GM19238 (cell line): Measurements from ENCODE around the gene THSD7B.

Source experiments
- DNase-seq: peaks from one replicate; pipeline ENCODE4 v3.0.0; 2011; ENCODE audit warnings: low spot score; ENCODE audit not compliant: insufficient read length

Gene THSD7B

DNA sequence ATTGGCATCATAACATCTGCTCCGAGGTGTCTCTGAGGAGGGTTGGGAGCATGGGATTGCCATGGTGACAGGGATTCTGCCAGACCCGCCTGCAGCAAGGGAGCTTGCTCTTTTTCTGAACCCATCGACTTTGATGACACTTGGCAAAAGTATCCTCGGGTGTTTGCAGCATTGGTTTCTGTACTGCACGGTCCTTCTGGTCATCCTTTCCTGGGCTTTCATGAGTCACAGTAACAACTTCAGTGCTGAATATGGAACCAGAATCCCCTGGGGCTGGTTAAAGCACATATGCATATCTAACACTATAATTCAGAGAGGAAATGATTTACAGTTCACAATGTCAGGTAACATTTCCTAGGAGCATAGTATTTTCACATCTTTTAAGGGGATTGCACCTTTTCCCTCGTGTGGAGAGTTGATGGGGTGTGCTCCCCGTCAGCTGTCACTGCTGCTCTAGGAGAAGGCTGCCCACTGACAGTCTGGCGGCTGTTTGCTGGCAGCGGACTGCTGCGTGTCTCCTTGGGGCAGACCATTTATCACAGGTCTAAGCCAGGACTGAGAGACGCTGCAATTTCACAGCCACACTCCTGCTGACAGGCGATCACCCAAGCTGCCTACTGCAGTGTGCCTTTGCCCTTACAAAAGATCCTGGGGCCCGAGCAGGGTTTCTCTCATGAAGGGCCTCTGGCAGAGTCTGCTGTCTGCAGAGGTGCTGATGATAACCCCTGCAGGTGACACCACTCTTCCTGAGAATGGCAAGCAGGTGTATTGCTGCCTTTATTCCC, 425.3 kb downstream of the THSD7B start:
- DNase-seq, result no peak

DNA sequence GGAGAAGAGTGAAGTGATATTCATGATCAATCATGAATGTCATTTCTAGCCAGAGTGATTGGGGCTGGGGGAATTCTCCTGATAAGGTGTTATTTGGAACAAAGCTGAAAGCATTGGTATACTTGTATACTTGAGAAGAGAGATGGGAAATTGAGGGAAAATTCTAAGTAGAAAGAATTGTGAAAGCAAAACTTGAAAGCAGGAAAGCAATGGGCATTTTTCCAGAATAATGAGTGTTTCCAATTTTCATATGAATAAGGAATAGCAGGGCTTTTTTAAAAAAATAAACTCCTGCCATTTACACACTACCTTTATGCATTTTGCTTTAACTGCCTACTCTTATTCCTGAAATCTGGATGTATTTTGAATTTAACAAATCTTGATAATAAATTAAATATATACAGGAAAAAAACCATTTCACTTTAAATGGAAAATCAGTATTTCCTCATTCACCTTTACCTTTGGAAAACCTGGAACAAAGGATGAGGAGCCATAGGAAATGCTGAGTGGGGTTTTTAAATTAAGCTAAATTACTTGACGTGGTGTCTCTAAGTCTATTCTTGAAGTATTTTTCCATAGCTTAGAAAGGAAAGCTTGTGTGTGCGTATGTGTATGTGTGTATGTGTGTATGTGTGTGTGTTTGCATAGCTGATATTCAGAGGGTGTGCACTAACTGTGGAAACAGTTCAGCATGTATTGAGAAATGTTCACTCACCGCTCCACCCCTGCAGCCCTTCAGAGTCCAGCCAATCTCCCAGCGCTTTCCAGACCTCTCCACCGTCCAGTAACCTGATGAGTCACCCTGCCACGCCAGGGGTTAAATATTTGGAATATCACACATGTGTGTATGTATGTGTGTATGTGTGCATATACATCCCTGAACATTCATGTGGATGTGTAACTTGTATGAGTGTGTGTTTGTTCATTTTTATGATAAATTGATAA, 427.3 kb downstream of the THSD7B start:
- DNase-seq, result no peak

GRCh38 chr2:137193401-137193800, 428.1 kb downstream of the THSD7B start:
- no peak for DNase-seq

DNA sequence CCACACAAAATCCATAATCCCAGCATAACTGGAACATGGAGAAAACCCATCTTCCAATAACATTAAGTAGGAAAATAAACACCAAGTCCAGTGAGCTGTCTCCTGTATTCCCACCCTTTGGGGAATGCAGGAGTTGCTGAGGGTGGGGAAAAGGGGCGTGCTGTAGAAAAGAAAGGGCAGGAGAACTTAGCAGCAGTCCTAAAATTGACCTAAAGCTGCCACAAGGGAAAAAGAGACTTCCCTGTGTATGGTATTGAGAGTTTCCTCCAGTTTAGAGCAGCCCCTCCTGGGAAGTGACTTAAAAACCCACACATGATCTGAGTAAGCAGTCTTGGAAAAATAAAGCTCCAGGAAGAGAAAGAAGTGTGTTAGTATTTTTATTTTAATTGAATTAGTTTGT, 428.8 kb downstream of the THSD7B start:
- DNase-seq, result no peak

DNA sequence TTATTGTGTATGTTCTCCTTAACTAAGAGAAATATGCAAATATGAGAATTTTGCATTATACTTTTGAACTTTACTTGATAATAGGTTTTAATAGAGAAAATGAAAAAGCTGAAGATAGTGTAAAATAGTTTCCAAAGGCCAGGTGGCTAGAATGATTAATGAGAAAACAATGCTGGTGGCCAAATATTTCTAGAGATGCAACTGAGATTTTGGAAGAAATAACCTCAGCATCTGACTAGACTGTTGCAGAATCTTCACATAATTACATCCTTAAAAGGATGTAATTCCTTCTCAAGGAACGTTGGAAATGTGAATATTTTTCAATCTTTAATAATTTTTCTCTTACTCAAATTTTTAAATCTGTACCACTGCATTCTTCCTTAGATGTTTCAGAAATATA, 434.4 kb downstream of the THSD7B start:
- DNase-seq, result no peak

GRCh38 chr2:137202318-137202717, 437.0 kb downstream of the THSD7B start:
- no peak for DNase-seq

- no peak for DNase-seq
Measured at GRCh38 chr2:137205324-137205723, 440.0 kb downstream of the THSD7B start.

- DNase-seq, result no peak
Measured at GRCh38 chr2:137206069-137206468, 440.7 kb downstream of the THSD7B start.

DNA sequence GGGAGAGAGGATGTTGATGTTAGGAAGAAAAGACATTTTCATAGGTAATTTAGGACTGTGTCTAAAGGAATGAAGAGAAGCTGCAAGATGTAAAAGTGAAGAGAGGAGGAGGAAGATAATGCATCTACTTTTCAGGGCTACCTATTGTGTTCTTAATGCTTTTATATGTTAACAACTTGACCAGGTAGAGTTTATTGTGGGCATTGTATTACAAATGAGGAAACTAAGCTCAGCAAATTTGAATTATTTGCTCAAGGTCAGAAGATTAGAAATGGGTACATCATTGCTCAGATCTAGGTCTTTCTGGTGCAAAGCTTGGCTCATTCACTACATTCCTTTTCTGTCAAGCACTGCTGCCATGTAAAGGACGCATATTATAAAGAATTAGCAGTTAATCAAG, 441.7 kb downstream of the THSD7B start:
- DNase-seq, result no peak

DNA sequence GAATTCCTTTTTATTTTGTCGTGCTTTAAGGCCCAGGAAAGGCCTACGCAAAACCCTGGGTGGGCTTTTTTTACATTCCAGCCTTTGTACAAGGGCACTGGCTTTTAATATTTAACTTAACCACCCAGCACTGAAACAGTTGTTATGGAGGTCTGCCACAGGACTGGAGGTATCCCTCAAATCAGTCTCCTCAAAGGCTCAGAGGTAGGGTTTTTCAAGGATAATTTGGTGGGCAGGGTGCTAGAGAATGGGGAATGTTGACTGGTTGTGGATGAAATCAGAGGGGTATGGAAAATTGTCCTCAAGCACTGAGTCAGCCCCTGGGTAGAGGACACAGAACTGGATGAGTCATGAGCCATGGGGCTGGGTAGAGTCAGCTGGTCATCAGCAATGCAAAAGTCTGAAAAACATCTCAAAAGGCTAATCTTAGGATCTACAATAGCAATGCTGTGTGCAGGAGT, 443.1 kb downstream of the THSD7B start:
- DNase-seq, result no peak

DNA sequence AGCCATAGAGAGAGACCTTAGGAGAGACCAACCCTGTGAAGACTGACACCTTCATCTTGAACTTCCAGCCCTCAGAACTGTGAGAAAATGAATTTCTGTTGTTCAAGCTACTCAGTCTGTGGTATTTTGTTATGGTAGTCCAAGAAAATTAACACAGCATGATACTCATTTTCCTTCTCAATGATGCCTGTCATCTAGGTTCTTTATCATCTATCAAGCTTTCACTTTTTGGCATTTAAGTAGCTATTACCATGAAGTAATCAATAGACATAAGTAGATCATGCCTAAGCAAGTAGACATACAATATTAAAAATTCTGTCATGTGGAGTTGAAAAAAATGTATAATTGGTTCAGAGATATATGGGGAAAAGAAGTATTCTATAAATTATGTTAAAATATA, 444.7 kb downstream of the THSD7B start:
- DNase-seq, result no peak

GRCh38 chr2:137211761-137212160, 446.4 kb downstream of the THSD7B start:
- no peak for DNase-seq

- DNase-seq, result no peak
Measured at GRCh38 chr2:137220438-137220993, 455.2 kb downstream of the THSD7B start.

GRCh38 chr2:137221797-137222492, 456.6 kb downstream of the THSD7B start:
- DNase-seq, result no peak

- DNase-seq, result no peak
Measured at GRCh38 chr2:137223722-137224121, 458.4 kb downstream of the THSD7B start.

DNA sequence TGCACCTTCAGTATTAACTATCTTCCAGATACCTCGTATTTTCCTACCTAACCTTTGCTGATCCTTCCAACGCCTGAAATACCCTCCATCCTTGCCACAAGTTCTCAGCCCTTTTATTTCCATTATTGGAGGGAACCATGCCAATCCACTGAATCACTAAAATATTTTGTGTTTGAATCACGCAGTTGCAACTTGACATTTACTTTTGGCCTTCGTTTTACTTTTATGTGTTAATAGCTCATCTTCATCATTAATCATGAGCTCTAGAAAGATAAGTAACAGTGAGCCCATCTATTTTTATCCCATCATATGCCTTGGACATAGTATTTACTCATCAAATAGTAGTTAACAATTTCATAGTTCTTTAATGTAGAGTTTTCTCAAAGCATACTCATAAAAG, 463.2 kb downstream of the THSD7B start:
- DNase-seq, result no peak

DNA sequence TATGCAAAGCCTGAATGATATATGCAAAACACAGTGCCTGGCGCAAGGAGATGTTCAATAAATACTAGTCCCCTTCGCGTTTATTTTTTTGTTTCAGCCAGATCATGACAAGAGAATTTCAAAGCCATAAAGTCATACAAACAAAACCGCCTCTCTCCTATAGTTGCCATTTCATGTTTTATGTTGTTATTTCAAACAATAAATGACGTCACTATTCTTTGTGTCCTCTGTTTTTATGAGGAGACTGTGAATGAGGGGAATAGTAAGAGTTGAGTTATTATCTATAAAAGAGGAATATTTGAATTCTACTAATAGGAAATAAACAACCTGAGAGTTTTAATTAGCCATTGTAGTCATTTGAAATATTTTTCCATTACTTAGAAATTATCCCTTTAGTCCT, 464.5 kb downstream of the THSD7B start:
- DNase-seq, result no peak

DNA sequence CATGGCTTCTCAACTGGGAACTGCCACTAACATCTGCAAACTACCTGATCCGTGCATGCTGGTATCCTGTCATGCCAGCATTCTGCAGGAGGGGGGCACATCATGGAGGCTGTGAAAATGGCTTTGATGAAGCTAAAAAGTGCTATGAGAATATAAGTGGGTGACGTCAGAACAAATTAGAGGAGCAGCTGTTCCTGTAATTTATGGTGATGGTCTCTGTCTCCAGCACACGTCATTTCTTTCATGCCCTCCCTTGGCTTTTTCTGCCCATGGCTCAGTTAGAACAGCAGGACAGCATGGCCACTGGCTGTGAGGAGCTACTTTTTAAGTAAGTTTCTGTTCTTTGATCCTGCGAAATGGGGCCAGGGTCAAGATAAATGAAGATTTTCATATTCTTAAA, 466.3 kb downstream of the THSD7B start:
- no peak for DNase-seq

DNA sequence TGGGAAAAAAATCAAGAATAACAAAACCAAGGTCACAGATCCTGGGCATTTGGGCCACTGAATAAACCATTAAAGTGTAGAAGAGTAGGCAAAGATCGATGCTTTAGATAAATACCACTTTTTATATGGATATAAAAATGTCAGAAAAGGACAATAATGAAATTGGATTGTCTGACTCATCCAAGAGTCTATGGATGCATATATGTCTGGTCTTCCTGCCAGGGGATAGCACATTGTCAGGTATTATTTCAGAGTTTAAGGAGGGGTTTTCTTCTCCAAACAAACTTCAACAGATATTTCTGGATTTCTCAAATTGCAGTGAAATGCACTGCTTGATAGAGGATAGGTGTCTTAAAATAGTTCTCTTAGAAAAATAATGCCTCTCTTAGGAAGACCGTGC, 466.7 kb downstream of the THSD7B start:
- DNase-seq, result no peak

DNA sequence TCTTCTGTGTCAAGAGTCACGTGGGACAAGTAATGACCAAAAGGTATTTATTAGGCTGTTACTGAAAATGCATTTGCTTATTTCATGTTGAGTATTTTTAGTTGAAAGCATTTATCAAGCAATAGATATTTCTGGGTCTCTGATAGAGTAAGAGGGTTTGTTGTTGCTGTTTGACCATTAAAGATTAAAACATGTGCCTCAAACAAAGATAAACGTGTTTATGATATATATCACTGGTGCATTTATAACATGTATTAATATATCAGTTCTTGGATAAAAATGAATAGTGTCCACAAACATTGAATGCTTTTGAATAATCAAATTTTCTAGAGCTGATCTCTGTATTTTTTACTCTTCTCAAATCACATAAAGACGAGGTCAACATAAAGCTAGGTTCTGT, 467.7 kb downstream of the THSD7B start:
- no peak for DNase-seq

GRCh38 chr2:137237055-137237454, 471.7 kb downstream of the THSD7B start:
- DNase-seq, result no peak

DNA sequence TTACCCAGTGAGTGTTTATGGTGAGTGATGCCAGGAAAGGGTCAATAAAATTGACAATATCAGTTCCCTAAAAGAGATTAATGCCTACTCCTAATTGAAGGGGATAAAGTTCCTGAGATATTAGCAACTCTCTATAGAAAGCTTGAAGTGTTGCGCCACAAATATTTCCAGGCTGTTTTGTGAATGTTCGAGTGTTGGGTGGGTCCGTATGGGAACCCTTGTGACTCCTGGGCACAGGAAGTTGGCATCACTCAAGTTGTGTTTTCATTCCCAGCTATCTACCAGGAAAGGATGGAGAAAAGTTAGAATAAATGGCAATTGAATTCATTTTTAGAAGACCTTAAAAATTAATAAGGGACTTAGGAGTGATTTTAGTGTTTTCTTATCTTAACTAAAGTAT, 472.7 kb downstream of the THSD7B start:
- no peak for DNase-seq
